ENCODE results near the gene TAF13. TPM values are rescaled to one million over a fixed set of nuclear protein-coding genes. Genes with fewer than 3 reads are reported as not detected.
A peak's percentile ranks its signal among the peaks of the same experiment; 100 is the strongest.
"Not testable (repeated sequence)": the region's sequence is repeated elsewhere in the genome, so short reads cannot be mapped to it uniquely, and the experiment has no call there.

Gene TAF13
- polyA plus RNA-seq, 12 donors = 13.5 to 65.1 (median 49.6) TPM; not detected in 1

DNA sequence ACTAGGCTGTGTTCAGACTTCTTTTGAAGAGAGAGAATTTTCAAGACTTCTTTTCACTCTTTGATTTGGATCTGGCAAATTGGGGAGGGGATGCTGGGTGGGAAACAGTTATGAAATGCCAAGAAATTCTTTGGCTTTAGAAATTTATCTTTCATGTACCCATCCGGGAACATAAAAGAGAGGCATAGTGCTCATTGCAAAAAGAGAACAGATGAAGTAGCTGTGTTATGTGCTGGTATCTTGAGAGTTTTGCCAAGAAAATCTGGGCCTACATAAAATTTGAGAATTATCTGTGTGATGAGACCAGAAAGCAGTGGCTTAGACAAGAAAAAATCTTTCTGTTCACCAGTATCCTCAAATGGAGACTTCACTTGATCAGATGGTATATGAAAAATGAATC is 19.1 kb upstream of the TAF13 start:
- no peak for DNase-seq

DNA sequence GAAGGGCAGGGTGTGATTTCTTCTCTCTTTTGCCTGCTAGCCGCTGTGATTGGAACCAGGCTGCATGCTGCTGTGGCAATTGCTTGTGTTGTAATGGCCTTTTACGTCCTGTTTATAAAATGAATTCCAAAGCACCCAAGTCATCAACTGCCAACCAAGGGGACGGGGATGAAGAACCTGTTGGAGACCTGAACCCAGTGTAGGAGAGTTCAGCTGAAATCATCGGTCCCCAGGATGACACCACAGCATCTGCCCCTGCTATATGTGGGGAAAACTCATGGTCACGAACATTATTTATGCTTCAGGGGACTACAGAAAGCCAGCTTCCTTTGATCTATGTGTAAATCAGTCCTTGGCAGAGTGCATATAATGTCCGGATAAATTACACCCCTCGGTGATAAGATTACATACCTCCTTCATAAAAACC is 18.6 kb upstream of the TAF13 start:
- DNase-seq = no peak

DNA sequence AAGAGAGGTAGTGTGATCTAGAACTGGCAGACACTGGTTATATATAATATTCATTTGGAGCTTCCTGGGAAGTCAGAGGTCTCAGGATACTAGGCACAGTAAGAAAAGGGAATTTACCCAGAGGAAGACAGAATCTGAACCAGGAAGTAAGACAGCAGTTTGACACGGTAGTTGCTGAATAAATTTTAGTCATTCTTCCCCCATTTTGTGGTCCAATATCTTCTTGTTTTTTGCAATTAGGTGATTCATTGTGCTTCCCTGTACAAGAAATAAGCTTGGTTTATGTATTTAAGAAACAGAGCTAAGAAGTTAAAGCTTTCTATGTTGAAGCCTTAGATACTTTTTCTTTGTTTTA is 16.0 kb upstream of the TAF13 start:
- DNase-seq = no peak

DNA sequence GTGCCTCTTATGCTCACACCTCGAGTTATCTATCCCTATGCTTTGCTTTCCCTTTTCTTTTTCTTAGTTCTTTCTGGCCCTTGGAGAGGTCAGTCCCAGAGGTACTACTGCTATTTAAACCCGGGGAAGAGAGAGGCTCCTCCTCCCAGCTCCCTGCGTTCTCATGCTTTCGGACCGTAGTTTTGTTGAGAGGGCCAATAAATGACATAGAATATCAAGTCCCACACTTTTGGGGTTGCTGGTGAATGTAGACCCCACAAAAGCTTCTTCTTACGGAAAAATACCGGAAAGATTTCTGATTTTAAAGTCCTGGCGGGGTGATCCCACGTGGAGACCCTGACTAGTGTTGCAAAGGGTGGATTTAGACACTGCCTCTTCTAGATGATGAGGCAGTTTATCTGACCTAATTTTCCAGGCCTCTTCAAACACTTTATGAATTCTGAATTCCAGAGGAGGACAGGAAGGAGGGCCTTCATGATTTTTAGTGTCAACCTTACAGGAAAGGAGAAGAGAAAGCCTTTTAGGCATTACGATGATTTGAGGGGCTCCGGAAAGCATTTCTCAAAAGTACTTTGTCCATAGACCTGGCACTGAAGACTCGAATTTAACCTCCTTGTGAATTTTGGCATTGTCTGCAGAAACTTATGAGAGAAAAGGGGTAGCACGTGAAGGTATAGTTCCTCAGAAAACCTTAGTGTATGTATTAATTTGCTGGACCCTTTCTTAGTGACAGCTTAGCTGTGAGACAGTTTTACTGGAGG is 15.5 kb upstream of the TAF13 start:
- no peak for DNase-seq

GRCh38 chr1:109090196-109091077 is 14.6 kb upstream of the TAF13 start, which contains the start of gene TMEM167B:
Gene TMEM167B (plus strand): TSS chr1:109090764. CDS start chr1:109090873, 109 bp downstream.
- peak; percentile 94 for DNase-seq

DNA sequence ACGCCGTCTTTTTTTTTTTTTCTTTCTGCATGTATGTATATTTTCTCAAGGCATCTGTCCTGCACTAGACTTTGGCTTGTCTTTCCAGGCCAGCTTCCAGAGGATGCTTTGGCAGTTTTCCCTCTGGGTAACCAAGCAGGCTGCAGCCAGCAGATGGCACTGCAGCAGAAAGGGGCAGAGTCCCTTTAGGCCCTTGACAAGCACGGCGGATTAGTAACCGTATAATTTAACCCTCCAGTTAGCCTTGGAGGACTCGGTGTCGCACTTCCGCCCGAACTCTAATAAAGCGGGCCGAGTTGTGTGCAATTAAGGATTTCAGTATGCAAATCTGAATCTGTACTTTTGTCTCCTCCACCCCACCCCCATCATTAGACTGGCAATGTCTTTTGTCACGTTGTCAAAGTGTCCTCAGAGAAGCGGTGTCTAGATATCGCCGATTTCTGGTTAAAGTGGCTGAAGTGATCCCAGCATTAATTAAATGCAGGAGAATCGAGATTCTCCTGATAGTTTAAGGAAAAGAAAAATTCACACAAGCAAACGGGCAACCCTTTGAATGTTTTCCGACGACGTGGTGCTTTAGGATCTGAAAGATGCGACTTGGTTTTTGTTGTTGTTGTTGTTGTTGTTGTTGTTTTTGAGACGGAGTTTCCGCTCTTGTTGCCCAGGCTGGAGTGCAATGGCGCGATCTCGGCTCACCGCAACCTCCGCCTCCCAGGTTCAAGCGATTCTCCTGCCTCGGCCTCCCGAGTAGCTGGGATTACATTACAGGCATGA is 13.6 kb upstream of the TAF13 start:
- no peak for DNase-seq

- no peak for DNase-seq
Observed at GRCh38 chr1:109084563-109085517, 9.0 kb upstream of the TAF13 start.

- DNase-seq = no peak
Observed at GRCh38 chr1:109083923-109084322, 8.1 kb upstream of the TAF13 start.

DNA sequence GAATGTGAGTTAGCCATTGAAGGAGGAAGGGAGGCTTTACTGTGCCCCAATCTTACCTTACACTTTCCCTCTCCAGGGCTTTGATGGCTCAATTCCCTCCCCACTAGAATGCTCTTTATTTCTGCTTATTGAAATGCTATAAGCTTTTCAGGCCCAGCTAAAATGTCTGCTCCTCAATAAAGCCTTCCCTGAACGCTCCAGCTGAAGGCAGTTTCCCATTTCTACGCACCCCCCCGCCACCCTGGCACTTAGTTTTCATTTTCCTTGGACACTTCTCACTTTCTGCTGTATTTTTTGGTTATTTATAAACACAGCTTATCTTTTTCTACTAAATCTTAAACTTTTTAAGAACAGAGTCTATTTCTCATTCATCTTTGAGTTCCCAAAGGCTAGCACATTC is 7.7 kb upstream of the TAF13 start:
- no peak for DNase-seq

DNA sequence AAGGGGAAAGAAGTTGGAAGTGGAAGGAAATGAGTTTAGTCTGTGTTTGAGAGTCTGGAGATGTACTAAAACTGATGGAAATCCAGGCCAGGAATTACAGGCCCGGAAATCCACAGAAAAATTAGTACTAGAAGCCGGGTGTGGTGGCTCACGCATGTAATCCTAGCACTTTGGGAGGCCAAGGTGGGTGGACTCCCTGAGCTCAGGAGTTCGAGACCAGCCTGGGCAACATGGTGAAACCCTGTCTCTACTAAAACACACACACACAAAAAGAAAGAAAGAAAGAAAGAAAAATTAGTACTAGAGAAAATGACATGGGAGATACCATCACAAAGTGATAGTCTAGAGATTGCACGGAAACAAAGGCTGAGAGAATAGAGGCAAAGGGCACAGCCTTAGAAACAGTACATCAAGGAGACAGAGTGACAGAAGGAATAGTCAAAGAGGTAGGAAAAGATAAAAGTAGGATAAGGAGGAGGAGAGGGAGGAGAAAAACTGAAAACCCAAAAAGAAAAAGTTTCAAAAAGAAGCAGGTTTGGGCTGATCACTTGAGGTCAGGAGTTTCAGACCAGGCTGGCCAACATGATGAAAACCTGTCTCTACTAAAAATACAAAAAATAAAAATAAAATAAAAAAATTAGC is 4.8 kb upstream of the TAF13 start:
- no peak for DNase-seq

DNA sequence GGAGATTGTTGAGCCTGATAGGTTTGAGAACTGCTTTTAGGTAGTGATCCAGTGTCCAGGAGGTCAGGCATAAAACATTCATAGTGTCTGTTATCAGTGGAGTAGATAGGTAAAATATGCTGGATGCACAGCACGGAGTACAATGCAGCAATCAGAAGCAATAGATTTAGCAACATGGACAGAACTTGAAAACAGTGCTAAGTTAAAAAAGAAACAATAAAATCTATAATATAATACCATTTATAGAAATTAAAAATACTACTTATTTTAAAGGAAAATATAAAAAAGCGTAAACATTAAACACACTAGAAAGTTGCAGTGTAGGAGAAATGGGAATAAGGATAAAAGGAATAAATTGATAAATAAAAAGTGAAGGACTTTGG is 3.4 kb upstream of the TAF13 start:
- DNase-seq = no peak

- DNase-seq = no peak
Observed at GRCh38 chr1:109078317-109078716, 2.5 kb upstream of the TAF13 start.

- DNase-seq = no peak
Observed at GRCh38 chr1:109069294-109069693, 6.5 kb downstream of the TAF13 start.

- DNase-seq = no peak
Observed at GRCh38 chr1:109067883-109068282, 7.9 kb downstream of the TAF13 start.

DNA sequence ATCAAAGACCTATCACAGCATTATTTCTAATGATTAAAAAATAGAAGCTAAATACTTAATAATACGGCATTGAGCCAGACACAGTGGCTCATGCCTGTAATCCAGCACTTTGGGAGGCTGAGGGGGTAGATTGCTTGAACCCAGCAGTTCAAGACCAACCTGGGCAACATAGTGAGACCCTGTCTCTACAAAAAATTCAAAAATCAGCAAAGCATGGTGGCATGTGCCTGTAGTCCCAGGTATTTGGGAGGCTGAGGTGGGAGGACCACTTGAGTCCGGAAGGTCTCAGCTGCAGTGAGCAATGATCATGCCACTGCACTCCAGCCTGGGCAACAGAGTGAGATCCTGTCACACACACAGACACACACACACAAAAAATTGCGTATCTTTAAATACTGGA is 10.7 kb downstream of the TAF13 start:
- DNase-seq = no peak

- no peak for DNase-seq
Observed at GRCh38 chr1:109061183-109061582, 14.6 kb downstream of the TAF13 start.

- no peak for DNase-seq
Observed at GRCh38 chr1:109060707-109061106, 15.1 kb downstream of the TAF13 start.

DNA sequence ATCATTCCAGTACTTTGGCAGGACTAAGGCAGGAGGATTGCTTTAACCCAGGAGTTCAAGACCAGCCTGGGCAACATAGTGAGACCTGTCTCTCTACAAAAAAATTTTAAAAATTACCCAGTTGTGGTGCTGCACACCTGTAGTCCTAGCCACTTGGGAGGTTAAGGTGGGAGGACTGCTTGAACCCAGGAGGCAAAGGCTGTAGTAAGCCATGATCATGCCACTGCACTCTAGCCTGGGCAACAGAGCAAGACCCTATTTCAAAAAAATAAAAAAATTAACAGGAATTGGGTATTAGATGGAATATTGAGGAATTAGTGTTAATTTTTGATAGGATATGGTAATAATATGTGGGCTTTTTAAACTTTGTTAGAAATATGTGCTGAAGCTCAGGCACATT is 16.8 kb downstream of the TAF13 start:
- DNase-seq = no peak

DNA sequence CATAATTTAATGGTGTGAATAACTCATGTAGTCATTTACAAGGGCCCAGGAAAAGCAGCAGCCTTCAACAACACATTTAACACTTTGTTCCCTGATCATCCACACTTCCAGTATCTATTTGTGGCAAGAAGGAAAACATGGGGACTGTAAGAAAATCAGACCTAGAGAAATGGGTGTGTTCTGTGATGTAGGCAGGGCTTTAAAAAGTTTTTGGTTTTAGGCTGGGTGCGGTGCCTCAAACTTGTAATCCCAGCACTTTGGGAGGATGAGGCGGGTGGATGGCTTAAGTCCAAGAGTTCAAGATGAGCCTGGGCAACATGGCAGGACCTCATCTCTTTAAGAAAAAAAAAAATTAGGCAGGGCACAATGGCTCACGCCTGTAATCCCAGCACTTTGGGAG is 19.7 kb downstream of the TAF13 start:
- DNase-seq = no peak

GRCh38 chr1:109052145-109052544 is 23.7 kb downstream of the TAF13 start:
- DNase-seq = not testable (repeated sequence)
